PC-3 (cell line): ENCODE measurements around the gene DNPH1. TPM values are rescaled to one million over a fixed set of nuclear protein-coding genes. Genes with fewer than 3 reads are reported as not detected.
A peak's percentile ranks its signal among the peaks of the same experiment; 100 is the strongest.

Source experiments
- ATAC-seq: fragments of 200-7000 bp; cut with Tn5 transposase; 2 replicates; pipeline ENCODE4 v1.9.1; 2020; ENCODE audit warnings: mild to moderate bottlenecking, moderate library complexity
- Bru-seq: library from RNA; stranded (reverse); fragments of 400-500 nt; gene quantifications from one replicate; lab custom pipeline; 2021; lab: Mats Ljungman, UMichigan
- BruChase-seq, 2 experiments: library from RNA; stranded (reverse); fragments of 400-500 nt; gene quantifications; one replicate each; lab custom pipeline; 2021; lab: Mats Ljungman, UMichigan
- BruUV-seq: library from RNA; stranded (reverse); fragments of 400-500 nt; replicated peaks from 2 replicates; lab custom pipeline; 2021; lab: Mats Ljungman, UMichigan
- CTCF ChIA-PET: fragments of 300-600 bp; sonication (Branson Sonifier 250); formaldehyde crosslinking; loops from one replicate; lab custom pipeline; 2022; ENCODE audit warnings: antibody characterized with exemption; lab: Charles Lee
- POLR2A ChIA-PET: fragments of 300-600 bp; sonication (Branson Sonifier 250); formaldehyde crosslinking; loops from one replicate; lab custom pipeline; 2022; ENCODE audit warnings: antibody characterized with exemption; ENCODE audit not compliant: unreplicated experiment; lab: Charles Lee
- DNase-seq: peaks from one replicate; pipeline ENCODE4 v3.0.0-alpha.2; 2015
- H2AFZ ChIP-seq: fragments of 300-600 bp; sonication (generic); 2 replicates; pipeline ENCODE4 v1.6.0; 2016; ENCODE audit warnings: antibody characterized with exemption, low read length
- H3F3A ChIP-seq: fragments of 300-600 bp; sonication (generic); one replicate; pipeline ENCODE4 v1.6.0; 2017; ENCODE audit warnings: antibody characterized with exemption, low read length, control low read depth, mild to moderate bottlenecking; ENCODE audit not compliant: unreplicated experiment
- H3K27ac ChIP-seq: fragments of 300-600 bp; sonication (generic); 2 replicates; pipeline ENCODE4 v1.5.1; 2016; ENCODE audit warnings: mild to moderate bottlenecking, low read length
- H3K27me3 ChIP-seq: fragments of 300-600 bp; sonication (generic); 2 replicates; pipeline ENCODE4 v1.6.1; 2016; ENCODE audit warnings: low read length, mixed read lengths
- H3K36me3 ChIP-seq: fragments of 300-600 bp; sonication (generic); 2 replicates; pipeline ENCODE4 v1.6.1; 2016; ENCODE audit warnings: low read depth, mixed run types, low read length, mixed read lengths
- H3K4me1 ChIP-seq: fragments of 300-600 bp; sonication (generic); 2 replicates; pipeline ENCODE4 v1.5.1; 2016; ENCODE audit warnings: low read length; ENCODE audit not compliant: insufficient read depth
- H3K4me2 ChIP-seq: fragments of 300-600 bp; sonication (generic); 2 replicates; pipeline ENCODE4 v1.6.0; 2016; ENCODE audit warnings: low read length
- H3K4me3 ChIP-seq: fragments of 300-600 bp; sonication (generic); 2 replicates; pipeline ENCODE4 v1.5.1; 2016; ENCODE audit warnings: mild to moderate bottlenecking, low read length, mixed read lengths
- H3K79me2 ChIP-seq: fragments of 300-600 bp; sonication (generic); 2 replicates; pipeline ENCODE4 v1.6.1; 2017; ENCODE audit warnings: low read length, mixed read lengths
- H3K9ac ChIP-seq: fragments of 300-600 bp; sonication (generic); 2 replicates; pipeline ENCODE4 v1.6.0; 2016; ENCODE audit warnings: mild to moderate bottlenecking, low read length
- H3K9me2 ChIP-seq: fragments of 300-600 bp; sonication (generic); replicated peaks from 2 replicates; pipeline ENCODE4 v1.6.1; 2016; ENCODE audit warnings: mixed run types, low read length, mixed read lengths
- H3K9me3 ChIP-seq: fragments of 300-600 bp; sonication (generic); 2 replicates; pipeline ENCODE4 v1.6.1; 2016; ENCODE audit warnings: low read length, mixed read lengths
- H4K20me1 ChIP-seq: fragments of 300-600 bp; sonication (generic); 2 replicates; pipeline ENCODE4 v1.6.1; 2016; ENCODE audit warnings: low read length, mixed read lengths
- CTCF ChIP-seq: fragments of 300-600 bp; sonication (generic); conservative IDR thresholded peaks from 2 replicates; pipeline ENCODE4 v1.5.1; 2017; ENCODE audit warnings: antibody characterized with exemption, low read depth, mild to moderate bottlenecking, low read length
- EZH2 ChIP-seq: fragments of 300-600 bp; sonication (generic); IDR thresholded peaks from one replicate; pipeline ENCODE4 v1.6.1; 2017; ENCODE audit warnings: antibody characterized with exemption, mild to moderate bottlenecking, low read length; ENCODE audit not compliant: unreplicated experiment
- EZH2phosphoT487 ChIP-seq: fragments of 300-600 bp; sonication (generic); IDR thresholded peaks from 2 replicates; pipeline ENCODE4 v1.6.1; 2018; ENCODE audit warnings: mild to moderate bottlenecking, antibody characterized with exemption, low read length, borderline replicate concordance
- intact Hi-C: fragments of 100-400 bp; cut with micrococcal nuclease; formaldehyde crosslinking; loops from 2 replicates; pipeline ENCODE4 v1.9.0; 2023
- long read RNA-seq: library from polyadenylated mRNA; unstranded; transcript quantifications from one replicate; pipeline ENCODE4 v2.0.0, GENCODE V29; 2021; ENCODE audit not compliant: unreplicated experiment
- total RNA-seq: library from RNA; depleted of rRNA; stranded (reverse); fragments of >200 nt; gene quantifications from 2 replicates; pipeline ENCODE4 v1.2.3, GENCODE V29; 2014; rRNA removed

Gene DNPH1, protein sequence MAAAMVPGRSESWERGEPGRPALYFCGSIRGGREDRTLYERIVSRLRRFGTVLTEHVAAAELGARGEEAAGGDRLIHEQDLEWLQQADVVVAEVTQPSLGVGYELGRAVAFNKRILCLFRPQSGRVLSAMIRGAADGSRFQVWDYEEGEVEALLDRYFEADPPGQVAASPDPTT
- total RNA-seq (128 and 176 TPM in 2 replicates), Bru-seq, nascent RNA (percentile 73 among the genes with signal in this experiment), BruChase-seq, experiment 1, labeled RNA remaining after a 6-hour chase (percentile 63 among the genes with signal in this experiment), BruChase-seq, experiment 2, labeled RNA remaining after a 2-hour chase (percentile 55 among the genes with signal in this experiment)
- long read RNA-seq, transcript DNPH1-202 (3 exons, 796 nt) = minor isoform, 14 of 114 reads
- long read RNA-seq, transcript DNPH1-201 (4 exons, 657 nt) = major isoform, 81 of 114 reads
- long read RNA-seq, partial matches to known transcripts = 15 of 114 reads
- long read RNA-seq, other reads (novel, unspliced or antisense) = 1 of 114 reads

GRCh38 chr6:43228951-43229802 lies at the start of gene DNPH1:
Gene DNPH1, minus strand, starts transcription at chr6:43229481. Its CDS starts 25 bp downstream, at chr6:43229456.
- Histone ChIP-seq H3K9me3 (no peaks in the 10 kb centered on the region), H3K9me2 (no peaks in the 10 kb centered on the region), H3F3A (no peaks in the 10 kb centered on the region), H3K4me3 (peak within 1 kb of the TSS; percentile 69), H2AFZ (peak within 1 kb of the TSS; percentile 77), H3K36me3 (no peaks in the 10 kb centered on the region), H3K27me3 (no peaks in the 10 kb centered on the region), H4K20me1 (no peaks in the 10 kb centered on the region), H3K79me2 (peaks cover 19% of the 10 kb centered on the region), H3K9ac (peak within 1 kb of the TSS; percentile 75), H3K4me2 (peak within 1 kb of the TSS; percentile 81), H3K27ac (no peak within 1 kb of the TSS), H3K4me1 (peaks cover 10% of the 10 kb centered on the region; the same call in 1 of the 2 replicates)
- ATAC-seq = peak; percentile 96
- POLR2A ChIA-PET = no interaction called here
- intact Hi-C loops = no loop called here
- BruUV-seq = no TSS peak
- CTCF ChIA-PET = interaction anchor here (0.6 to 1.0 kb wide), 4 partner anchors 9 to 209 kb away, joined by 3 to 5 read pairs (median 3); no protein-coding TSS in a partner anchor
- TF ChIP-seq EZH2 = no peak
- TF ChIP-seq CTCF = peak; percentile 86
- peak; percentile 80 for DNase-seq

- no peak overlapping the region for H3K9ac ChIP-seq
- no peak overlapping the region for H3K4me3 ChIP-seq
- no TSS peak for BruUV-seq
- TF ChIP-seq EZH2phosphoT487 (no peak), EZH2 (no peak), CTCF (no peak)
- no peaks in the 10 kb centered on the region for H3K9me2 ChIP-seq
- POLR2A ChIA-PET = no interaction called here
- H3K27ac ChIP-seq = no peak overlapping the region
- ATAC-seq (no peak), DNase-seq (peak; percentile 19)
- CTCF ChIA-PET = no interaction called here
- no peaks in the 10 kb centered on the region for H3K36me3 ChIP-seq
- no peaks in the 10 kb centered on the region for H3K9me3 ChIP-seq
- peaks cover 7% of the 10 kb centered on the region; the same call in 1 of the 2 replicates for H3K4me1 ChIP-seq
- no peaks in the 10 kb centered on the region for H3K79me2 ChIP-seq
- peaks cover 17% of the 10 kb centered on the region for H3K27me3 ChIP-seq
- H4K20me1 ChIP-seq = no peaks in the 10 kb centered on the region
- H3F3A ChIP-seq = no peaks in the 10 kb centered on the region
- H2AFZ ChIP-seq = no peak overlapping the region
- no peak overlapping the region for H3K4me2 ChIP-seq
- intact Hi-C loops = no loop called here
These were observed 49.3 kb upstream of the DNPH1 start for GRCh38 chr6:43278524-43279078.
